Measurements from ENCODE around the gene OIT3.

The OIT3 gene

DNA sequence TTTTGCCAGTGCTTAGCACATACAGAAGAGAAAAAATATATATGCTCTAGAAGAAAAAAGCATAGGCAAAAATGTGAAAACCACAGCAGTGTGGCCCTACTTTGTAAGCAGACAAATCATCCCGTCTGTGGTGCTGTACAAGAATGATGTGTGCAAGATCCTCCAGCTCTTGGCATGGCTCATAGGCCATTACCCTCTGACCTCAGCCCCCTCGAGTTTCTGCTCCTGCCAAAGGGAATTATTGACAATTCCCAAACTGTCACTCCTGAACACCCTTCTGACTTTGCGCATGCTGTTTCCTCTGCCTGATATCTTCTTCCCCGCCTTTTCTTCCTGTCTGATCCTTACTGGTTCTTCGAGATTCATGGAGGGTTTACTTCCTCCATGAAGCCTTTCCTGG, 33.9 kb downstream of the OIT3 start:
- Histone ChIP-seq H3K27me3 (ENCODE audit: control insufficient read depth, insufficient read depth, low read length) (no peaks in the 10 kb centered on the region), H3K9me3 (ENCODE audit: control insufficient read depth, low read depth, low read length) (no peaks in the 10 kb centered on the region), H3K36me3 (ENCODE audit: control insufficient read depth, low read depth, low read length) (no peaks in the 10 kb centered on the region), H3K4me3 (ENCODE audit: low read length) (no peak overlapping the region), H3K4me1 (ENCODE audit: control insufficient read depth, low read depth, low read length) (no peaks in the 10 kb centered on the region), H3K27ac (ENCODE audit: low read length) (no peak overlapping the region), H3K9ac (ENCODE audit: low read length) (no peak overlapping the region)

DNA sequence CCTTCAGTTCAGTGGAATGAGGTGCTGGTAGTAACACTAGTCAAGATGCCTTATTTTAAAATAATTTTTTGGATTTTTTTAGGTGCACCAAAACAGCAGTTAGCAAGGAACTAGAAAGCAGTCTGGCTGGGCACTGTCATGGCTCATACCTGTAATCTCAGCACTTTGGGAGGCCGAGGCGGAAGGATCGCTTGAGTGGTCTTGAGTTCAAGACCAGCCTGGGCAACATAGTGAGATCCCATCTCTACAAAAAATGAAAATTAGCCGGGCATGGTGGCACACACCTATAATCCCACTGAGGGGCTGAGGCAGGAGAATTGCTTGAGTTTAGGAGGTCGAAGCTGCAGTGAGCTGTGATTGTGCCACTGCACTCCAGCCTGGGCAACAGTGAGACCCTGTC, 35.3 kb downstream of the OIT3 start:
- Histone ChIP-seq H3K27me3 (ENCODE audit: control insufficient read depth, insufficient read depth, low read length) (no peaks in the 10 kb centered on the region), H3K36me3 (ENCODE audit: control insufficient read depth, low read depth, low read length) (no peaks in the 10 kb centered on the region), H3K27ac (ENCODE audit: low read length) (no peak overlapping the region), H3K9me3 (ENCODE audit: control insufficient read depth, low read depth, low read length) (no peaks in the 10 kb centered on the region), H3K4me1 (ENCODE audit: control insufficient read depth, low read depth, low read length) (no peaks in the 10 kb centered on the region), H3K9ac (ENCODE audit: low read length) (no peak overlapping the region), H3K4me3 (ENCODE audit: low read length) (no peak overlapping the region)

DNA sequence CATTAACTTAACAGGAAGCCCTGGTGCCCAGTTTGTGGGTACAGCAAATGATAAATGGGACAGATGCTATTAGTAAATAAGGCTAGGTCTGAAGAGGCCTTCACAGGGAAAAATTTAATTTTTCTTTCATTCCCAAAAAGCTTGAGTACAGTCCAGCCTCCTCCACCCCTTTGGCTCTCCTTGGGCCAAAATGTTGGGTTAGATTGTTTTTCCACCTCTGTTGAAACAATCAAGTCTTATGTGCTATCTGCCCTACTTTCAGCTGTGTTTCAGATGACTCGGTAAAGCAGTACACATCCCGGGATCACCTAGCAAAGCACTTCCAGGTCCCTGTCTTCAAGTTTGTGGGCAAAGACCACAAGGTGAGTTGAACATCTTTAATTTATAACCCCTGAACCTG, 36.7 kb downstream of the OIT3 start:
- no peaks in the 10 kb centered on the region for H3K27me3 ChIP-seq (ENCODE audit: control insufficient read depth, insufficient read depth, low read length)
- H3K4me3 ChIP-seq (ENCODE audit: low read length) = no peak overlapping the region
- no peak overlapping the region for H3K9ac ChIP-seq (ENCODE audit: low read length)
- no peaks in the 10 kb centered on the region for H3K4me1 ChIP-seq (ENCODE audit: control insufficient read depth, low read depth, low read length)
- no peaks in the 10 kb centered on the region for H3K9me3 ChIP-seq (ENCODE audit: control insufficient read depth, low read depth, low read length)
- no peaks in the 10 kb centered on the region for H3K36me3 ChIP-seq (ENCODE audit: control insufficient read depth, low read depth, low read length)
- no peak overlapping the region for H3K27ac ChIP-seq (ENCODE audit: low read length)

DNA sequence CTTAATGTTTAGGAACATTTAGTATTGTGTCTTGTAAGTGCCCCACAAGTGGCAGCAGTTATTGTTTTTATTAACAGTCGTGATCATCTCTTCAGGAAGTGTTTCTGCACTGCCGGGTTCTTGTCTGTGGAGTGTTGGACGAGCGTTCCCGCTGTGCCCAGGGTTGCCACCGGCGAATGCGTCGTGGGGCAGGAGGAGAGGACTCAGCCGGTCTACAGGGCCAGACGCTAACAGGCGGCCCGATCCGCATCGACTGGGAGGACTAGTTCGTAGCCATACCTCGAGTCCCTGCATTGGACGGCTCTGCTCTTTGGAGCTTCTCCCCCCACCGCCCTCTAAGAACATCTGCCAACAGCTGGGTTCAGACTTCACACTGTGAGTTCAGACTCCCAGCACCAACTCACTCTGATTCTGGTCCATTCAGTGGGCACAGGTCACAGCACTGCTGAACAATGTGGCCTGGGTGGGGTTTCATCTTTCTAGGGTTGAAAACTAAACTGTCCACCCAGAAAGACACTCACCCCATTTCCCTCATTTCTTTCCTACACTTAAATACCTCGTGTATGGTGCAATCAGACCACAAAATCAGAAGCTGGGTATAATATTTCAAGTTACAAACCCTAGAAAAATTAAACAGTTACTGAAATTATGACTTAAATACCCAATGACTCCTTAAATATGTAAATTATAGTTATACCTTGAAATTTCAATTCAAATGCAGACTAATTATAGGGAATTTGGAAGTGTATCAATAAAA, 38.9 kb downstream of the OIT3 start:
- H3K9me3 ChIP-seq (ENCODE audit: control insufficient read depth, low read depth, low read length) = no peaks in the 10 kb centered on the region
- no peaks in the 10 kb centered on the region for H3K27me3 ChIP-seq (ENCODE audit: control insufficient read depth, insufficient read depth, low read length)
- H3K27ac ChIP-seq (ENCODE audit: low read length) = no peak overlapping the region
- no peak overlapping the region for H3K4me3 ChIP-seq (ENCODE audit: low read length)
- H3K9ac ChIP-seq (ENCODE audit: low read length) = no peak overlapping the region
- H3K36me3 ChIP-seq (ENCODE audit: control insufficient read depth, low read depth, low read length) = no peaks in the 10 kb centered on the region
- H3K4me1 ChIP-seq (ENCODE audit: control insufficient read depth, low read depth, low read length) = no peaks in the 10 kb centered on the region

DNA sequence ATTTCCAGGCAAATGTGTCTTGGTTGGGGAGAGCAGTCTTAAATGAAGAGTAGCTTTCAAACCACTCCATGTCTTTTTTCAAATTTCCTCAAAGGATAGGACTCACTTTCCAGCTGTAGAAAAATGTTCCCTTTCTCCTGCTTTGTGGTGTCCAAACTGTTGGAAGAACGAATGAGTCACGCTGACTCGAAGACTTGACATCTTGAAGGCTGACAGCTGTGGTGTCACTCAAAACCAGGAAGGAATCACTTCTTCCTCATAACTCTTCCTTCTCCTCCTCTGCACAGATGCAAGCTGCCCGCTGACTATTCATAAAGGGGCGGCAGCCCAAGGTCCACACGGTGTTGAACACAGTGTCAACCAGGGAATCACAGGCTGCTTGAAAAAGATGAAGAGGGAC, 41.8 kb downstream of the OIT3 start:
- no peak overlapping the region for H3K27ac ChIP-seq (ENCODE audit: low read length)
- no peaks in the 10 kb centered on the region for H3K4me1 ChIP-seq (ENCODE audit: control insufficient read depth, low read depth, low read length)
- H3K27me3 ChIP-seq (ENCODE audit: control insufficient read depth, insufficient read depth, low read length) = no peaks in the 10 kb centered on the region
- no peaks in the 10 kb centered on the region for H3K36me3 ChIP-seq (ENCODE audit: control insufficient read depth, low read depth, low read length)
- H3K4me3 ChIP-seq (ENCODE audit: low read length) = no peak overlapping the region
- H3K9me3 ChIP-seq (ENCODE audit: control insufficient read depth, low read depth, low read length) = no peaks in the 10 kb centered on the region
- no peak overlapping the region for H3K9ac ChIP-seq (ENCODE audit: low read length)

DNA sequence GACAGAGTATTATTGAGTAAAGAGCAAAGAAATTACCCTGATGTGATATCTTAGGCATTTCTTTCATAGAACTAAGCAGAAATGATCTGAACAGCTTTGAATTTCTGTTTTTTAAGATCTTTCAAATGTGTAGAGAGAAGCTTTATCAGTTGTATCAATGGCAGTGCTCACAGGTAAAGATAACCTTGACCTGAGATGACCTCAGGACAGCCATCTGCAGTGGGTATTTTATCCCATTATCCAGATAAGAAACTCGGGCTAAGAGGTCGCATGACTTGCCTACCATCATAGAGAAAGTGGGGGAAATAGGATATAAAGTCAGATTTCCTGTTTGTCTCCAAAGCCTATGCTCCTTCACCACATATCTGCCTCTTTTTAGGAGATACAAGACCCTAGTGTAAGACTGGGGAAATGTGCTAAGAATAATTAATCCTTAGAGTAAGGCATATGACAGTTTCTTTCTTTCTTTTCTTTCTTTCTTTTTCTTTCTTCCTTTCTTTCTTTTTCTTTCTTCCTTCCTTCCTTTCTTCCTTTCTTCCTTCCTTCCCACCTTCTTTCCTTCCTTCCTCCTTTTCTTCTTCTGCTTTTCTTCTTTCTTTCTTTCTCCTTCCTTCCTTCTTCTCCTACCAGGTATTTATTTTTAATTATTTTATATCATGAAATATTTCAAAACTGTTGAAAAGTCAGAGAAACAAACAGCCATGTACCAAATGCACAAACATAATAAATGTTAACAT, 50.1 kb downstream of the OIT3 start:
- H3K4me1 ChIP-seq (ENCODE audit: control insufficient read depth, low read depth, low read length) = no peaks in the 10 kb centered on the region
- no peak overlapping the region for H3K4me3 ChIP-seq (ENCODE audit: low read length)
- H3K27me3 ChIP-seq (ENCODE audit: control insufficient read depth, insufficient read depth, low read length) = no peaks in the 10 kb centered on the region
- no peak overlapping the region for H3K27ac ChIP-seq (ENCODE audit: low read length)
- no peak overlapping the region for H3K9ac ChIP-seq (ENCODE audit: low read length)
- H3K36me3 ChIP-seq (ENCODE audit: control insufficient read depth, low read depth, low read length) = no peaks in the 10 kb centered on the region
- no peaks in the 10 kb centered on the region for H3K9me3 ChIP-seq (ENCODE audit: control insufficient read depth, low read depth, low read length)

DNA sequence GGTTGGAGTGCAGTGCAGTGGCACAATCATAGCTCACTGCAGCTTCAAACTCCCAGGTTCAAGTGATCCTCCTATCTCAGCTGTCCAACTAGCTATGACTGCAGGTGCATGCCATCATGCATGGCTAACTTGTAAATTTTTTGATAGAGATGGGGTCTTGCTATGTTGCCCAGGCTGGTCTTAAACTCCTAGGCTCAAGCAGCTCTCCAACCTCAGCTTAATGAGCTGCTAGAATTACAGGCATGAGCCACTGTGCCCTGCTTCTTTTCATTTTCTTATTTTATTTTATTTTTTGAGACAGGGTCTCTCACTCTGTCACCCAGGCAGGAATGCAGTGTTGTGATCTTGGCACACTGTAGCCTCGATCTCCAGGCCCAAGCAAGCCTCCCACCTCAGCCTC, 53.4 kb downstream of the OIT3 start:
- Histone ChIP-seq H3K9ac (ENCODE audit: low read length) (no peak overlapping the region), H3K36me3 (ENCODE audit: control insufficient read depth, low read depth, low read length) (no peaks in the 10 kb centered on the region), H3K27me3 (ENCODE audit: control insufficient read depth, insufficient read depth, low read length) (no peaks in the 10 kb centered on the region), H3K27ac (ENCODE audit: low read length) (no peak overlapping the region), H3K4me1 (ENCODE audit: control insufficient read depth, low read depth, low read length) (no peaks in the 10 kb centered on the region), H3K4me3 (ENCODE audit: low read length) (no peak overlapping the region), H3K9me3 (ENCODE audit: control insufficient read depth, low read depth, low read length) (no peaks in the 10 kb centered on the region)

DNA sequence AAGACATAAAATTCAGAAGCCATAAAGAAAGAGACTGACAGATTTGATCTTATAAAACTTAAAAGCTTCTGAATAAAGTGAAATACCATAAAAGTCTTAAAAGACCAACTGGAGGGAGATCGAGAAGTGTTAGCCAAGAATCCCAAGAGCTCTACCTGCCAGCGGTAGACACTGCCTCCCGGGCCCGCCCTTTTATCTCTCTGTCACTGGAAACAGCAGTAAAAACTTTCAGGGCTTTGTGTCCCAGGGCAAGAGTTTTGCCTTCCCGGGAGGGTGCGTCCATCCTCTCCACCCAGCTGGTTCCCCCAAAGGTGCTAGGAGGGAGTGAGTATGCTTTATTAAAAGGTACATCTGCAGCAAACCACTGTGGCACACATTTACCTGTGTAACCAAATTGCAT, 55.2 kb downstream of the OIT3 start:
- Histone ChIP-seq H3K36me3 (ENCODE audit: control insufficient read depth, low read depth, low read length) (no peaks in the 10 kb centered on the region), H3K27me3 (ENCODE audit: control insufficient read depth, insufficient read depth, low read length) (no peaks in the 10 kb centered on the region), H3K4me3 (ENCODE audit: low read length) (no peak overlapping the region), H3K27ac (ENCODE audit: low read length) (no peak overlapping the region), H3K9me3 (ENCODE audit: control insufficient read depth, low read depth, low read length) (no peaks in the 10 kb centered on the region), H3K4me1 (ENCODE audit: control insufficient read depth, low read depth, low read length) (peaks cover 11% of the 10 kb centered on the region), H3K9ac (ENCODE audit: low read length) (no peak overlapping the region)

DNA sequence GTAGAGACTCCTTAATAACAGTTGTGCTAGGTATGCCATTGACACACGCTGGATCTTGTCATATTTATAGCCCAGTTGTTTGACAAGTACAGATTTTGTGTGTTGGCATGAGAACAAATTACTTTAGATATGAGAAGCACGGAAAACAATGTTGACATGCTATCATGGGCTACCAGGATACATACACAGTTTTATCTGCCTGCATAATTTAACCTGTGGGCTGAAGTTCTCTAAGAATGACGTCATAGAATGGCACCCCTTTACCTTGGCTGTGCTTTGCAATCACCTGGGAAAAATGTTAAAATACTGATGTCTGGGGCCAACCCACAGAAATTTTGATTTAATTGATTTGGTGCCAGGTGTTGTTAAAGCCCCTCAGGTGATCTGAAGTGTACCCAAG, 58.2 kb downstream of the OIT3 start:
- H3K4me3 ChIP-seq (ENCODE audit: low read length) = no peak overlapping the region
- no peaks in the 10 kb centered on the region for H3K9me3 ChIP-seq (ENCODE audit: control insufficient read depth, low read depth, low read length)
- no peak overlapping the region for H3K27ac ChIP-seq (ENCODE audit: low read length)
- no peak overlapping the region for H3K9ac ChIP-seq (ENCODE audit: low read length)
- peaks cover 19% of the 10 kb centered on the region for H3K4me1 ChIP-seq (ENCODE audit: control insufficient read depth, low read depth, low read length)
- no peaks in the 10 kb centered on the region for H3K36me3 ChIP-seq (ENCODE audit: control insufficient read depth, low read depth, low read length)
- H3K27me3 ChIP-seq (ENCODE audit: control insufficient read depth, insufficient read depth, low read length) = no peaks in the 10 kb centered on the region

DNA sequence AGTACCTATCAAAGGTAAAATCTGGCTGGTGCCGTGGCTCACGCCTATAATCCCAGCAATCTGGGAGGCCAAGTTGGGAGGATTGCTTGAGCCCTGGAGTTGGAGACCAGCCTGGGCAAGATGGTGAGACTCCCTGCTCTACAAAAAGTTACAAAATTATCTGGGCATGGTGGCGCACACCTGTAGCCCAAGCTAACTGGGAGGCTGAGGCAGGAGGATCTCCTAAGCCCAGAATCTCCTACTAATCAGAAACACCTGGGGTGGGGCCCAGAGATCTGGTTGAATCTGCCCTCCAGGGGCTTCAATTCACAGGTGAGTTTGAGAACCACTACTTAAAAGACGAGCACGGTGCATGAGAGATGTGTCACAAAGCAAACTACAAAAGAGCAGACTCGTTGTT, 58.6 kb downstream of the OIT3 start:
- no peak overlapping the region for H3K9ac ChIP-seq (ENCODE audit: low read length)
- H3K4me1 ChIP-seq (ENCODE audit: control insufficient read depth, low read depth, low read length) = peaks cover 19% of the 10 kb centered on the region
- no peak overlapping the region for H3K27ac ChIP-seq (ENCODE audit: low read length)

DNA sequence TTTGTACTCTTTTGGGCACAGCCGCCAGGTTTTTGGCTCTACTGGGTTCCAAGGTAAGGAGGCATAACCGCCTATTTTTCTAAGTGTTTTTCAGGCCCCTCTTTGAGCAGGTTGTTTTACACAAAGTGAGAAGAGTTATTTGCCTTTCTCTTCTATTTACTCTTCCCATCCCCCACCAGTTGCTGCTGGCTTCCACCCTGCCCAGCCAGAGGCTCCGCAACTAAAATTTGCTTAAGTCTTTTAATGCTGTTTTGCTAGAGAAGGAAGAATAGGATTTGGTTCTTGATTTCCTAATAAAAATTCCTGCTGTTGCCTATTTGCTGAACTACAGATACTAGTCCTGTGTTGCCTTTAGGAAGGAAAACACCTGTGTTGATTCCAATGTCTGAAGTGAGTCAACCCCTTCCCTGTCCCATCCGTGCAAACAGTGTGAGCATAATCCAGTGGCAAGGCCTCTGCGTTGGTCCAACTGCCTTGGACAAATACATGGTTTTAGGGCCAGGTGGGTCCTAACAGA, 59.2 kb downstream of the OIT3 start:
- Histone ChIP-seq H3K27ac (ENCODE audit: low read length) (no peak overlapping the region), H3K9me3 (ENCODE audit: control insufficient read depth, low read depth, low read length) (no peaks in the 10 kb centered on the region), H3K9ac (ENCODE audit: low read length) (no peak overlapping the region), H3K36me3 (ENCODE audit: control insufficient read depth, low read depth, low read length) (no peaks in the 10 kb centered on the region), H3K4me3 (ENCODE audit: low read length) (no peak overlapping the region), H3K27me3 (ENCODE audit: control insufficient read depth, insufficient read depth, low read length) (no peaks in the 10 kb centered on the region), H3K4me1 (ENCODE audit: control insufficient read depth, low read depth, low read length) (peaks cover 19% of the 10 kb centered on the region)

More for the DNA sequence above, 58.6 kb downstream of the OIT3 start:
- Histone ChIP-seq H3K9me3 (ENCODE audit: control insufficient read depth, low read depth, low read length) (no peaks in the 10 kb centered on the region), H3K36me3 (ENCODE audit: control insufficient read depth, low read depth, low read length) (no peaks in the 10 kb centered on the region), H3K4me3 (ENCODE audit: low read length) (no peak overlapping the region), H3K27me3 (ENCODE audit: control insufficient read depth, insufficient read depth, low read length) (no peaks in the 10 kb centered on the region)

DNA sequence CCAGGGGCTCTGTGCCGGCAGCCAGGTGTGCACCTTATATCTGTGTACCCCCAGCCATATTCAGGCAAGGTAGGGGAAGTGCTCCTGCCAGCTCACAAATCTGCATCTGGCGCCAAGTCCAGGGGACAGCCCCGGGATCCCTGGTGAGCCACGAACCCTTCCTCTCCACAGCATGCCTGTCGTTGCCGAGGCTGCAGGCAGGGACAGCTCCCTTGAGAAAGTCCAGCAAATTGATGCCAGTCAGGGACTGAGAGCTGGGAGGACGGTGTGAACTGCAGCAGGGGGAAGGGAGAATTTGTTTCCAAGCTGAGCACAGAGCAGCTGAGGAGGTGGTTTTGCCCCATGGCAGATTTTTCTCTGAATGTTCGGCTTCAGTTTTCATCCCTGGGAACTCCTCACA, 60.1 kb downstream of the OIT3 start:
- H3K27ac ChIP-seq (ENCODE audit: low read length) = no peak overlapping the region
- H3K9ac ChIP-seq (ENCODE audit: low read length) = no peak overlapping the region
- H3K36me3 ChIP-seq (ENCODE audit: control insufficient read depth, low read depth, low read length) = no peaks in the 10 kb centered on the region
- H3K4me1 ChIP-seq (ENCODE audit: control insufficient read depth, low read depth, low read length) = peaks cover 19% of the 10 kb centered on the region
- no peaks in the 10 kb centered on the region for H3K9me3 ChIP-seq (ENCODE audit: control insufficient read depth, low read depth, low read length)
- H3K27me3 ChIP-seq (ENCODE audit: control insufficient read depth, insufficient read depth, low read length) = no peaks in the 10 kb centered on the region
- H3K4me3 ChIP-seq (ENCODE audit: low read length) = no peak overlapping the region
